H54 (cell line): ENCODE results near the gene SLC5A11.

Experiments used
- DNase-seq: peaks from one replicate; pipeline ENCODE4 v3.0.0; 2011; ENCODE audit warnings: low spot score, mixed read lengths; ENCODE audit not compliant: insufficient read length
- FAIRE-seq: peaks from 3 replicates; lab custom pipeline; 2011; peaks lifted over from hg19 to GRCh38; lab: Jason Lieb, UNC
- POLR2A ChIP-seq: IDR thresholded peaks from 2 replicates; pipeline ENCODE4 v1.6.1; 2011; ENCODE audit warnings: low read depth, mild to moderate bottlenecking, low read length

The SLC5A11 gene

GRCh38 chr16:24900230-24900629 lies 54.5 kb downstream of the SLC5A11 start:
- FAIRE-seq (no peak), DNase-seq (no peak)
- no peak for TF ChIP-seq POLR2A

DNA sequence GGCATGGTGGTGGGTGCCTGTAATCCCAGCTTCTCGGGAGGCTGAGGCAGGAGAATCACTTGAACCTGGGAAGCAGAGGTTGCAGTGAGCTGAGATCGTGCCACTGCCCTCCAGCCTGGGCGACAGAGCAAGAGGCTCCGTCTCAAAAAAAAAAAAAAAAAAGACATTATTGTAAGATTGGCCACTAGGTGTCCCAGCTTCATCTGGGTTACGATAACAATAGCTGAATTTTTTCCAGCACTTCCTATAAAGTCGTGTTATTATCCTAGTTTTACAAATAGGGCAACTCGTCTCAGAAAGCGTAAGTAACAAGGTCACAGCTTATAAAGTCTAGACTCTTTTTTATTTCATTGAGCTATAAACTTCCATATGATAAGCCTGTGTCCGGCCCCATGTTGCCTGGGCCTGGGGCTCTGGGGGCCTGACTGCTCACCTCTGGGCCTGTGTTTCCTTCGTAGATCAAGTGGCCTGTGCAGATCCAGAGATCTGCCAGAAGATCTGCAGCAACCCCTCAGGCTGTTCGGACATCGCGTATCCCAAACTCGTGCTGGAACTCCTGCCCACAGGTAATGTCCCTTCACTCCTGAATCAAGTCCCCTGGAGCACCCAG lies 60.5 kb downstream of the SLC5A11 start:
- DNase-seq (no peak), FAIRE-seq (no peak)
- TF ChIP-seq POLR2A, result no peak

DNA sequence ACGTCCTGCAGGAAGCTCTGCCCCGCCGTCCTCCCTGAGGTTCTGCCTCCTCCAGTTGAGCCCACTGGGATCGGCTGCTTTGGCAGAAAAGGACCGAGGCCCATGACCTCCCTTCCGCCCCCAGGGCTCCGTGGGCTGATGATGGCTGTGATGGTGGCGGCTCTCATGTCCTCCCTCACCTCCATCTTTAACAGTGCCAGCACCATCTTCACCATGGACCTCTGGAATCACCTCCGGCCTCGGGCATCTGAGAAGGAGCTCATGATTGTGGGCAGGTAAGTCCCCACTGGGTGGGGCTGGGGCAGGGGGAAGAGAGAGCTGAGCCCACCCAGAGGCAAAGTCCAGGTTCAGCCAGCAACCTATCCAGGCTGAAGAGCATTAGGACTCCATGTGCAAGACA lies 61.1 kb downstream of the SLC5A11 start:
- FAIRE-seq (no peak), DNase-seq (no peak)
- no peak for TF ChIP-seq POLR2A

- FAIRE-seq (no peak), DNase-seq (no peak)
- no peak for TF ChIP-seq POLR2A
Measured at GRCh38 chr16:24908716-24909115, 63.0 kb downstream of the SLC5A11 start.

GRCh38 chr16:24909856-24910255 lies 64.1 kb downstream of the SLC5A11 start:
- FAIRE-seq, result no peak
- TF ChIP-seq POLR2A, result no peak
- DNase-seq, result no peak

DNA sequence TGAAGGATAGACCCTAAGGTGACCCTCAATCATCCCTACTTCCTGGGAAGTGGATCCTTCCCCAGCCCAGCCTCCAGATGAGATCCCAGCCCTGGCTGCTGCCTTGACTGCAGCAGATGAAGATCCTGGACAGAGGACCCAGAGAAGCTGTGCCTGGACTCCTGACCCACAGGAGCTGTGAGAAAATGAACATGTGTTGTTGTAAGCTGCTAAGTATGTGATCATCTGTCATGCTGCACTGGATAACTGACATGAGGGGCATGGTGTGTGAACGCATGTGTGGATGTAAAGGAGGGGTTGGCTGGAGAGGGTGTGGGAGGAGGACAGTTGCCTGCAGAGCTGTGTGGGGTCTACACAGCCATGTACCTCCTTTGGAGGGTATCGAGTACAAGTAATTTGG lies 69.3 kb downstream of the SLC5A11 start:
- TF ChIP-seq POLR2A, result no peak
- DNase-seq (no peak), FAIRE-seq (no peak)

DNA sequence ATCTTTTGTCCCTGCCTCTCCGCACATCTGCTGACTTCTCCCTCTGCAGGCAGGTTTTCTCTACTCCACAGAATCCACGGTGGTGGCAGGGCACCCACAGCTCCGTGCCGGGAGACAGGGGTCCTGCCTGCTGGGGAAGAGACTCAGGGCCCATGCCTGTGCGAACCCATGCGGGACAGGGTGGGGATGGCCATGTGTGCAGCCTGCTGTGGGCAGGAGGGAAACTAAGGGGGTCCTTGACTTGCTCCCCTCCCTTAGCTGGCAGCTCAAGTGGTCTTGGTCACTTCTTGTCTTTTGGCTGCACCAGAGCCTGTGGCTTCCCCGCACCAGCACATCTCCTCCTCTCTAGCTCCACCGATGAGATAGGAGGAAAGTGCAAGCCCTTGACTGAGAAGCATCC lies 69.8 kb downstream of the SLC5A11 start:
- TF ChIP-seq POLR2A, result no peak
- FAIRE-seq (no peak), DNase-seq (no peak)

- DNase-seq (no peak), FAIRE-seq (no peak)
- TF ChIP-seq POLR2A, result no peak
Measured at GRCh38 chr16:24917236-24917635, 71.5 kb downstream of the SLC5A11 start.

GRCh38 chr16:24917891-24918290 lies 72.1 kb downstream of the SLC5A11 start:
- FAIRE-seq, result no peak

DNA sequence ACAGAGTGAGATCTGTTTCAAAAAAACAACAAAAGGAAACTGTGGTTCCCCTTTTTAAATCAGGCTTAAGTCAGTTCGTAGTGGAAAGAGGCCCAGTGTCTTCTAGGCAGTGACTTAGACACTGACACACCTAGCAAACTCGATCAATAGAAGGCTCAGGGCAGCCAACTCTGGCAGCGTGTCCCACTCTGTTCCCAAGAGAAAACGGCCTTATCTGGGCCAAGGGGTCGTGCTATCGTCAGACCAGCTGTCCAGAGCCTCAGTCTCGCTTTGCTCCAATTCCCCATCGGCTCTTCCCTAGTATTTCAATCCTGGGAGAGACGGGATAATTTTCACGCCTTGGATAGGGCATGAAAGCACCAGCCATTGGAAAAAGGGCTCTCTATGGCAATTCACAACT lies 72.9 kb downstream of the SLC5A11 start:
- no peak for FAIRE-seq
- no peak for TF ChIP-seq POLR2A
- DNase-seq, result no peak

More at GRCh38 chr16:24917891-24918290, 72.1 kb downstream of the SLC5A11 start:
- DNase-seq, result no peak
- no peak for TF ChIP-seq POLR2A

DNA sequence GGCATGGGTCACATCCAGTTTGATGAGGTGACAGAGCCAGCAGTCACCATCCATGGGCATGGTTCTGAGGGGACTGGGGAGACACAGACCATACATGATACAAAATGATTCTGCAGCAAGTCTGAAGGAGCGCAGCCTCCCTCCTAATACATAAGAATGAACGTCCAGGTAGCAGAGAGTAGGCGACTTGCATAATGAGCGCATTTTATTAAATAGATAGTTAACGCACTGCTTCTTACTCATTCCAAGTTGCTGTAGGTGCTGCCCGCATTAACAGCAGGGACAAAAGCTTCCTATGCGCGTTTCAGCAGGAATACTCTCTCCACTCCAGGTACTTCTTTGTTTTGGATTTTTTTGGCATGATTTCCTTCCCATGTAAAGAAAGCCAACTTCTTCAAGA lies 73.8 kb downstream of the SLC5A11 start:
- DNase-seq (no peak), FAIRE-seq (no peak)
- no peak for TF ChIP-seq POLR2A

GRCh38 chr16:24920568-24920967 lies 74.8 kb downstream of the SLC5A11 start:
- no peak for FAIRE-seq
- DNase-seq, result no peak
- TF ChIP-seq POLR2A, result no peak

DNA sequence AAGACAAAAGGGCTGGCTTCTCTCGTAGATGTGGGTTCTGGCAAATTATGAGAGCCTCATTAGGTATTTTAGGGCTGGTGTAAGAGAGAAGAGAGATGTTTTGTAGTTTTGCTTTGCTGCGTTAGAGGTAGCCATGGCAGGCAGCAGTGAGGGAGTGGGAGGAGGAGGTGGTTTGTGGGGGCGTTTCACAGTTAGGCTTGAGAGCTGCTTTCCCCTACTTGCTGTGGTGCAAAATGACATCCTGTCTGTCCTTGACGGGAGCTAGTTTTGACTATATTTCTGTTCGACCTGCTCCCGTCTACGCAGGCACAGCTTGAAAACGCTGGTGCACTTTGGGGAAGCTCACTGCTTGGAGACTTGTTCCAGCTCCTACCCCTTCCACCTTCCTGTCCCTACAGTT lies 75.5 kb downstream of the SLC5A11 start:
- FAIRE-seq (no peak), DNase-seq (no peak)
- TF ChIP-seq POLR2A, result no peak

GRCh38 chr16:24925163-24925562 lies 79.4 kb downstream of the SLC5A11 start:
- FAIRE-seq, result no peak
- DNase-seq, result no peak
- no peak for TF ChIP-seq POLR2A

DNA sequence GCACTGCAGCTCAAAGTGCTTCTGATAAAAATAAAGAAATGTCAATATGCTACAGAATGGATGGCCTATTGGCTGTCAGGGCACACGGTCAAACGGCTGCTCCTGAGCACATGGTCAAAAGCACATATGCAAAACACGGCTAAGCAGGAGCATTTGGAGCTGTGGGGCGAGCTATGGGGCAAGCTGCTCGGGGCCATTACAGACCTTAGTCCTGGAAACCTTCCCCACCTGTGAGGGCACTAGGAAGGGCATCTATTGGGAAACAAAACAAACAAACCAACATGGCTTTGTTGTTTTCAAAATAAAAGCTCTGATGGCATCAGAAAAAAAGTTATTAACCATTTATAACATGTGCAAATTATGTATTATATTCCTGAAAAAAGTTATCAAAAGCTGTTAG lies 83.6 kb downstream of the SLC5A11 start:
- DNase-seq (no peak), FAIRE-seq (no peak)
- TF ChIP-seq POLR2A, result no peak
